ENCODE data around the gene TAF4.
"Not testable (repeated sequence)": the region's sequence is repeated elsewhere in the genome, so short reads cannot be mapped to it uniquely, and the experiment has no call there.

TAF4 gene

DNA sequence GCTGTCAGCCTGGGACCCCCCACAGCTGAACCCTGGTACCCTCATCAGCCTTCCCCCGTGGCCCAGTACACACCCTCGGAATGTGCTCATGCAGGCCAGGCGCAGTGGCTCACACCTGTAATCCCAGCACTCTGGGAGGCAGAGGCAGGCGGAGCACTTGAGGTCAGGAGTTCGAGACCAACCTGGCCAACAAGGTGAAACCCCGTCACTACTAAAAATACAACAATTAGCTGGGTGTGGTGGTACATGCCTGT is 9.9 kb downstream of the TAF4 start:
- DNase-seq (ENCODE audit: low spot score), result not testable (repeated sequence)

DNA sequence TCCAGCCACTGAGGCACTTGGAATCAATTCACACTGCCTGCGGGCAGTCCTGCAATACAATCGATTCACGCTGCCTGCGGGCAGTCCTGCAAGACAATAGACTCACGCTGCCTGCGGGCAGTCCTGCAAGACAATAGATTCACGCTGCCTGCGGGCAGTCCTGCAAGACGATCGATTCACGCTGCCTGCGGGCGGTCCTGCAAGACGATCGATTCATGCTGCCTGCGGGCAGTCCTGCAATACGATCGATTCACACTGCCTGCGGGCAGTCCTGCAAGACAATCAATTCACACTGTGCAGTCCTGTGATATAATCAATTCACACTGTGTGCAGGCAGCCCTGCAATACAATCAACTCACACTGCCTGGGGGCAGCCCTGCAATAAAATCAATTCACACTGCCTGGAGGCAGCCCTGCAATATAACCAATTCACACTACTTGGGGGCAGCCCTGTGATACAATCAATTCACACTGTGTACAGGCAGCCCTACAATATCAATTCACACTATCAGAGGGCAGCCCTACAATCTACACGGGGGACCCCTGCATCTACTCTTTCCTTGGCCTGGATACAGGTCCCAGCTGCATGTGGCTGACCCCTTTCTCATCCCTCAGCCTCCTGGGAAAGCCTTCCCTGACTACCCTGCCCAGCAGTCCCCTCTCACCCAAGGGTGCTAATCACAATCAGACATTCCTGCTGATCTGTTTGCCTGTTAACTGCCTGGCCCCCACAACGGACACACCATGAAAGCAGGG is 10.4 kb downstream of the TAF4 start:
- DNase-seq (ENCODE audit: low spot score), result no peak

DNA sequence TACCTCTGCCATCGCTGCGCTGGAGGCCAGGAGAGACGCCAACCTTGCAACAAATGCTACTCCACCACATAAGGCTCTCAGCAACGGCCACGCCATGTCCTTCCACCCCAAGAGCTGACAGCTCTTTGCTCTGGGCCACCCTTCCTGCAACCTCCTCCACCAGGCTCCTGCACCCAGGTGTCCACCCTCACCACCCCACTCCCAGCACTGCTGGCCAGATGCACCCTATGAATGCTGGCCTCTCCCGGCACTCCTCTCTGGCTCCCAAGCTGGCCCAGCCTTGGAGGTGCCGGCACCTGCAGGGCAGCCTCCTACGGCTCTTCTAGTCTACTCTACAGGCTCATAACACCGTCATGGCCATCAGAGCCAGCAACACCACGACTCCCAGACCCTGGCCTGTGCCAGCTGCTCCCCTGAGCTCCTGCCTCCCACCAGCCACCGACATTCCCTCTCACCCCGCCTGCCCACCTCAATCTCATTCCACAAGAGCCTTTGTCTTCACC is 11.2 kb downstream of the TAF4 start:
- no peak for DNase-seq (ENCODE audit: low spot score)

DNA sequence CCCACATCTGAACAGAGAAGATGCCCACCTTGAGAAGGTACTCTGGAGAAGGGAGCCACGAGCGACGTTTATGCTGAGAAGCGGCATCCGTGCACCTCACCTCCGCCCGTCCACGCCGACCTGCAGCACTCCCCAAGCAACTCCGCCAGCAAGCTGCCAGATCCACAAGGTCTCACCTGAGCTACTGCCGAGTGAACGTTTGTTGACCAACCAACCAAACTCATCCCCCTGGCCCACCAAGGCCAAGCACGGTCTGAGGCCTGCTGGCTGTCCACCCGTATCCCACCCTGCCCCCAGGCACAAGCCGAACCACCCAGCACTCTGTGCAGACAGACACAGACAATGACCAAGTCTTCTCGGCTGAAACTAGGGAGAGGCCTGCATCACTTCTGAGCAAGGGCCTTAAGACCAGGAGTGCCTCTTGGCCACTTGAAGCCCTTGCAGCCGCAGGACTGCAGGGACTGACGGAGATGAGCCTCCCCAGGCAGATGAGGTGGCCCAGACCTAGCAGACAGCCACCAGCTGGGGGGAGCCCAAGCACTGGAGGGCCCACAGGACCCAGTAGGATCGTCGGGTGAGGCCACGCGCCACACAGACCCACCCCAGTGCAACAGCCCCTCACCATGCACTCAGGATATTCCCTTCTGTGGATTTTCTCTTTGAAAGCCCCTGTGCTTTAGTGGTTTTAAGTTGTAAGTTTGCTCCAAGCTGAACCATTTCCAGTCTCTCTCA is 12.1 kb downstream of the TAF4 start:
- no peak for DNase-seq (ENCODE audit: low spot score)

DNA sequence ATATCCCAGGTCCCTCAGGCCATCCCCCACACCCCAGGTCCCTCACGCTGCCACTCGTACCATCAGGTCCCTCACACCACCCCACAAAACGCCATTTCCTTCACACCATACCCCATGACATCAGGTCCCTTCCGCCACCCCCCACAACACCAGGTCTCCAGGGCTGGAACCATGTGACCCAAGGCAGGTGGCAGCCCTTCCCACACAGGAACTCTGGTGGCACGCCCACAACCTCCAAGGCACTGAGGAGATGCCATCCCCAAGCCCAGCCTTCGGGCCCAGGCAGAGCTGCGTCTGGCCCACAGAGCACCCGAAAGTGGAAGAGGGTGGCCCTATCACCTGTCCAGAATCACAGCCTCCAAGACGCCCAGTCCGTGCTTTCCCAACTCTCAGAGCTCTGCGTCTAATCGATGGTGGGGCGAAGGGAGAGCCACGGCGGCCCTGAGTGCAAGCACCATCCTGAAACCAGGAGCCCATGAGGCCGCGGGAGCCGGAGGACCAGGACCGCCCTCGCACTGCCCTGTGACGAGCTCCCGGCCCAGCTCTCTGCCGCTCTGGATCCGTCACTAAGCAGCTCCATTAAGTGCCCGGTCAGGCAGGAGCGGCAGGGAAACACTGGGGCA is 12.7 kb downstream of the TAF4 start:
- no peak for DNase-seq (ENCODE audit: low spot score)

DNA sequence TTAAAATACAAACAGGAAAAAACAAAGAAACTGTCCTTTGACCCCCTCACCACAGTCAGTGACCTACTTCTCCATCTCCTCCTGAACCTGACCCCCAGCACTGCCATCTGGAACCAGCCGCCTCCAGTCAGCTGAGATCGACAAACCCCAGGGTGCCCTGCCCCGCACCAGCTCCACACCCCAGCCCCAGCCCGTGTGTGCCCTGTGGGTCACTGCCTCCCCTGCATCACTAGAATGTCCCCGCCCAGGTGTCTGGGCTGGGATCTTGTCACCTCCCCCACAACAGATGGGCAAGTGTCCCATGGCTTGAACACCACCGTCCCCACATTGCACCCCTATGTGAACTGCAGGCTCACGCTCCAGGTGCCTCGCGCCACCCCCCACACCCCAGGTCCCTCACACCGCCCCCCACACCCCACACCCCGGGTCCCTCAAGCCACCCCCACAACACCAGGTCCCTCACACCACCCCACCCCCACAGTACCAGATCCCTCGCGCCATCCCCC is 13.3 kb downstream of the TAF4 start:
- no peak for DNase-seq (ENCODE audit: low spot score)

DNA sequence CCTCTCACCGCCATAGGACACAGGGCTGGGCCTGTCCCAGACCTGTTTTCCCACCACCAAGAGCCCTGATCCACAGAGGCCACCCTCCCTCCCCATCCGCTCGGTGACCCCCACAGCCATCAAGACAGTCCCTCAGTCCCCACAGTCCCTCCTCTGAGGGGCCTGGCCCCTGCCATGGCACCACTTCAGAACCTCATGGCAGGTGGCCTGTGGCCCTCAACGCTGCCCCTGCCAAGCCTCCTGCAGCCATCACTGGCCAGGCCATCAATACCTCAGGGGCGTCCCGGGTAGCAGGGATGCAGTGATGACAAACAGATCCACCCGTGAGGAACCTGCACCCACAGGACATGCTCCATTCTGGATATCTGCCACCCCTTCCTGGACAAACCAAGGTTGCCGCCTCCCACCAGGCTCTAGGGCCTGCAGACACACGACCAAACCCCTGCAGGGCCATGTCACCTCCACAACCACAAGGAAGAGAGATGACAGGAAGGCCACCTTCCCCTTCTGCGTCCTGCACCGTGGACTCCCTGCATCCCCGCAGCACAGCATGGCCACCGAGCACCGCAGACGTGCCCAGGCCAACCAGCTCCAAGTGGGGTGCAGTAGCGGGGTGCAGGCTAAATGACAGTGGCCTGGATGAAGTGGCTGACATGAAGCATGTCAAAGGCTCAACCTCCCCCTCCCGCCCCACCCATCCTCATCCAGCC is 14.0 kb downstream of the TAF4 start:
- DNase-seq (ENCODE audit: low spot score), result no peak

DNA sequence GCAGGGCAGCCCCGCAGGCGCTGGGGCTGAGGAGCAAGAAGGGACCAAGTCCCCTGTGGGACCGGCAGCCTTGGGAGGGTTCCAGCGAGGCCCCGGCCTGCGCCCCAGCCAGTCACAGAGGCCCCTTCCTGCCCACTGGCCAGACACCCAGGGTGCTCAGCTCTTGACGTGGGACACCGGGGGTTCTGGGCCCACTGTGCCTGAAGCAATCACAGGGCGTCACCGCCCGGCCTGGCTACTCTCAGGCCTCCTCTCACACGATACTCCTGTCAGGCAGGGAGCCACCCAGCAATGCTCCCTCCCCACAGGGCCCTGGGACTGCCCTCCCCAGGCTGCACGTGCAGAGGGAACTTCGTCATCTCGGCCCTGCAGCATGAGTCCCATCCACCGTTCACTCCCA is 14.5 kb downstream of the TAF4 start:
- no peak for DNase-seq (ENCODE audit: low spot score)

DNA sequence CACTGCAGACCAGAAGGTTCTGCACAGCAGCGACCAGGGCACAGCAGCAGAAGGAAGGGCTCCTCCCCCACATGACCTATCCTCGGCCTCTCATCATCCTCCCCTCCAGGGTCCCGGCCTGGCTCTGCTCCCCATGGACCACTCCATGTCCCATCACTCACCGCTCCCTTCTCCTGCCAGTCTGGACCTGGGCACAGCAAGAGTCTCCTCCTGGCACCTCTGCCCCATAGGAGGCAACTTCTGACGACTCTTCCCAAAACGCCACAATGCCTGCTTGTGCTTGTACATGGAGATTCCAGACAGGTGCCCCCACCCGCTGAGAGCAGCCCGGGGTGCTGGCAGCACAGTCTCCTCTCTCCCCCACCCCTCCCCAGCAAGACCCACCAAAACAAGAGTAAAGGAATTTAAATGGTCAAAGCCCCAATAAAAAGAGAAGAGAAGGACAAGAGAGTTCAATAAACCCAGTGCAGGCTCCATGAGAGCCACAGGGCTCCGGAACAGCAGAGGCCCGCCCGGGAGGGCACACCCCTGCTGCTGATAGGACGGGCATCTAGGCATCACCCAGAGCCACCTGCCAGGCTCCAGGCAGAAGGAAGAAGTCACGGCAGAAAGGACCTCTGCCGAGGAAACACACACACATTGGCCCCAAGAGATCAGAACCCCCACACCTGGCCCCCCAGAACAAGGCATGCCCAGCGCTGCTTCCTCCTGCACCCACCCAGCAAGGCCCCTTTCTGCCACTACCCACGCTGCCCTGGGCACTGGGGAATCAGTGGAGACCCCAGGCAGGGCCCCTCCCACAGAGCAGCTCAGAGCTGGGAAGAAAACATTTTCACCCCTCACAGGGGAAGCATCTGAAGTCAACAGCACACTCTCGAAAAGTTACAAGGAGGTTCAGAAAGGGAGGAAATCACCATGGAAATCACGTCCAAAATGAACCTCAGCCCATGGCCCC is 15.2 kb downstream of the TAF4 start:
- DNase-seq (ENCODE audit: low spot score), result no peak

DNA sequence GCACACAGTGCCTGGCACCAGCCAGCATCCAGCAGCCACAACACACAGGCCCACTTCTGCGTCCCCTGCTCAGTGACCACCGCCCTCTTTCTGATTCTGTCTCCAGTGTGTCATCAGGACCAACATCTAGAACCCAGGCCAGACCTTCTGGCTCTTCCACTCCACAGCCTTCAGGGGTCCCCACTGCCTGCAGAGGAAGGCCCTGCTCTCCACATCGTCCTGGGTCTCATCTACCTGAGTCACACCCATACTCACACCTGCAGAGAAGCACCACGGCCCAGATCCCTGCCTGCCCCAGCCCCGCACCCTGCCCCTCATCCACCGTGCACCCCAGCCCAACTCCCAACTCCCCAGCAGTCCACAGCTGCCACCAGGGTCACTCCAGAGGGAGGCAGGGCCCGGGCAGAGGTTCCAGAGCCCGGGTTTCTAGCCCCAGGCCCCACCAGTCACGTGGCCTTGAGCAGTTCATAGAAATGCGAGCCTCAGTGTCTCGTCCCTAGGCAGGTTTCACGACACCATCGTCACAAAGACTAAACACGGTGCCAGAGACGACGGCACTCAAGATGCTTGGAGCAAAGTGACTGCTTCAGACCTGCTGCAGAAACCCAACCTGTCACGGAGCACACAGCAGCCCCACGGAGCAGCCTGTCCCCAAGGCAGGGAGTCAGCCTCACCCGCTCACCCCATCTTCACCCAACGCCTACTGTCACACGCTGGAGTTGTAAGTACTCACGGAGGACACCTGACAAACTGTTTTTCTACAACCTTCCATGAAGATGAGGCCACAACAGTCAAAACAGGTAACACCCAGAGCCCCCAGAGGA is 16.1 kb downstream of the TAF4 start:
- DNase-seq (ENCODE audit: low spot score), result no peak

DNA sequence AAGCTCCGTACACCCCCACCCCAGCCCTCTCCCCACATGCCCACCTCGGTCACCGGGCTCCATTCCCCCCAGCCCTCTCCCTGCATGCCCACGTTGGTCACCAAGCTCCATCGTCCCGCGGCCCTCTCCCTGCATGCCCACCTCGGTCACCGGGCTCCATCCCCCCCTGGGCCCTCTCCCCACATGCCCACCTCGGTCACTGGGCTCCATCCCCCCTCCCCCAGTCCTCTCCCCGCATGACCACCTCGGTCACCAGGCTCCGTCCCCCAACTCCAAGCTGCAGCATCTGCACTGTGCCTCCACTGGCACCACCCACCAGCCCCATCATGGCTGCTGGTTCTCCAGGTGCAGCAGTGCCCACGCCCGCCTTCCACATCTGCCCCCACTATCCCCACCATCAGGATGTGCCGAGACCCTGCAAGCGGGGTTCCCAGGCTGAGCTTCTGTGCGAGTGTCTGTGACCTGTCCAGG is 16.8 kb downstream of the TAF4 start:
- no peak for DNase-seq (ENCODE audit: low spot score)

DNA sequence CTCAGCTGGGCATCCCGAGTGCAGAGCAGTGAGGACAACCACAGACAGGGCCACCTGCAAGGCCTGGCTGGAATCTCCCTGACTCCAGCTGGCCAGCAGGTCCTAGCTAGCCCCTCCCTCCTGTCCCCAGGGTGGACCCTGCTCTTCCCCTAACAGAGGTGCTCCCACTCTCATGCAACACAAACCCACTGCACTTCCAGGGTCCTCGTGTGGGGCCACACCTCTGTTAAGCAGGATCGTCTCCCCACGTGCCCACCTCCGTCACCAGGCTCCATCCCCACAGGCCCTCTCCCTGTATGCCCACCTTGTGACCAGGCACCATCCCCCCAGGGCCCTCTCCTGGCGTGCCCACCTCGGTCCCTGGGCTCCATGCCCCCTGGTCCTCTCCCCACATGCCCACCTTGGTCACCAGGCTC is 17.3 kb downstream of the TAF4 start:
- DNase-seq (ENCODE audit: low spot score), result no peak

DNA sequence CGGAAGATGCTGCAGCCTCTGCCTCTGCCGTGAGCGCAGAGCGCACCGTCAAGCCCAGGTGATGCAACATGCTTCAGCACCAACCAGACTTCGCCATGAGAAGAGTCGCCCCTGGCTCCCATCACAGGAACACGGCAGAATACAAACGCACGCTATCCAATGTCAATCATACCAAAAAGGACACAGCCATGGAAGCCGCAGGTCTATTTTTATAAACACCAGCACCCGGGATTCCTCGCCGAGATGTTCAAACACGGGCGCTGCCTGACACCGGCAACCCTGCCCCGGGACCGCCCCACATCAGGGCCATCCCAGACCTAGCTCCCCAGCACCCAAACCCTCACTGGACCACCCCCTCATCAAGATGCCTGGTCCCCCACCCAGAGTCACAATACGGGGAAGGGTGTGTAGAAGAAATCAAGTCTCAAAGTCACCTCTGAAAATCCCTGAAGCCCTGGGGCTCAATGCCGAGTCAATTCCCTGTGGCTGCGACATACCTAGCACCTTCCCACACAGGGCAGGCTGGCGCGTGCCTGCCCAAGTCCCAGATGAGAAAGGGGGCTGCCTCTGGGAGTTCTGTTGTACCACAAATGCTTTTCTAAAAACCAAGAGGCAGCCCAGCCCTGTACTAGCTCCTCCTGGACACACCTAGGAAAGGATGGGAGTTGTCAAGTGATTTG is 17.9 kb downstream of the TAF4 start:
- DNase-seq (ENCODE audit: low spot score), result no peak

DNA sequence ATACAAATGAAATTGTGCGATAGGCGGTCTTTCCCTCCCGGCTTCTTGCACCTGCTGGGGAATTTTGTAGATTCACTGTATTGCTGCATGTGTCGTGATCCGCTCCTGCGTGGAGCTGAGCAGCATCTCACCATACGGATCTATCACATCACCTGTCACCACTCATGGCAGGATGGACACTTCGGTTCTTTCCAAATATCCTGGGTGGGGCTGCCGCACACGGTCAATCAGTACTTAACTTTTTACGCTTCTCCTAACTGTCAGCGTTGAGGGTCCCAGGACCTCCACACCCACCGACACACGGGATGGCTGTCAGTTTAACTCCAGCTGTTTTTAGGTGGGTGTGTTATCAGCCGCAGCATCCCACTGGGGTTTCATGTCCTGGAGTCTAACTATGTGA is 19.2 kb downstream of the TAF4 start:
- no peak for DNase-seq (ENCODE audit: low spot score)

DNA sequence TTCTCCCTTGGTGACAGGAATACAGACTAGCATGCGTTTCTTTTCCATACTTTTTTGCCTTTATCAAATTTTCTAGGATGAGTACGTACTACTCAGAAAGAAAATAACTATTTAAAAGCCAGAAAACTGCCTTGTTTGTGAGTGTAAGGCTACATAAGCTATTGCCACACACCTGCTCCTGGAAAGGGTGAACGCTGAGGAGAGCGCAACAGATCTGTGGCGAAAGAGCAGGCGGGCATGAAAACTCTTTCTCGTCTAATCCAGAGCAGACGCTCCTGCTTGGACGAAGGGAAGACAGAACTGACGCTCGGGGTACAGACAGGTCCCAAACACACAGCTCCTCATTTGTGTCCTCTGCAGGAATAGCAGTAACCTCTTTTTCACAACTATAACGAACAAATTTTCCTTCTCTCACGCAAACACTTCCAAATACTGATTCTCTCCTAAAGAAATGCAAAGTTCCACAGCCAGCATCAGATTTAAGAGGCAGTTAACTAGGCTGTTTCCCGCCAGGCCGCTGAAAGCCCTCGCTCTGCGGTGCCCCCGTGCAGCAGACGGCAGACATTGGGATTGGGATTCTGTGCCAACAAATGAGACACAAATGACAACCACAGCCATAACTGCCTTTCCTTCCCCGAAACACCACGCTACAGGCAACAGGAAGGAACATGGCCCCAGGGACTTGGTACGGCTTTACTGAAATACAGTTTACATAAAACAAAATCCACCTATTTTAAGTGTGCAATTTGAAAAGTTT is 20.0 kb downstream of the TAF4 start:
- no peak for DNase-seq (ENCODE audit: low spot score)

DNA sequence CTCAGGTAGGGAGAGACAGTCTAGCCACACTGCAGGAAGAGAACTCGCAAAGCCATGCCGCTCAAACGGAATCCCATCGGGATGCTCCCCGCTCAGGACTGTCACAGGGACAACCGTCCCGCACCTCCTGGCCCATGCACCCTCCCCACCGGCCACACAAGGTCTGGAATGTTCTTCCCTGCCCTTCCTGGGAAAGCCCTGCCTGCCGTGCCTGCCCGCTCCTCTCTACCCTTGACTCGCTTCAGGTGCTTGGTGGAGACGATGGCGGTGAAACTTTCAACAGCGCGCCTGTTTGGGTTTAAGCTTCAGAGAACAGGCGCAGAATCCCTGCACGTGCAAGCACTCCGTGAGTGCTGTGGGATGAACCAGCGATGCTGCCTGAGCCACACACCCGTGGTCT is 20.6 kb downstream of the TAF4 start:
- no peak for DNase-seq (ENCODE audit: low spot score)

DNA sequence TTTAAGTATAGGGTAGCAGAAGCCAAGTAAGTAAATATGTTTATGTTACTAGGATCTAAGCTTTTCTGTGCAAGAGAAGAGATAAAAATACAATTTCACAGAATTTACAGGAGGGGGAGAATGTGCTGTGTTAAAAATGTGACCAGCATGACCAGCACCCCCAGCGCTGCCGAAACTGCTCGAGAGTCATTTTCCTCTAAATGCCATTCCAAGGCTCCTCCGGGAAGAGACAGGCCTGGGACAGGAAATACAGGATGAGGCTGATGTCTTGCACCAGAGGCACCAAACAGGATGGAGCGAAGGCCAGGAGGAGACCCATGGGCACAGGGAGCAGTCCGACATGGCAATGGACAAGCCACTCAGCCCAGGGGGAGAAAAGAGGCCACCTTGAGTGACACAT is 21.1 kb downstream of the TAF4 start:
- DNase-seq (ENCODE audit: low spot score), result no peak

DNA sequence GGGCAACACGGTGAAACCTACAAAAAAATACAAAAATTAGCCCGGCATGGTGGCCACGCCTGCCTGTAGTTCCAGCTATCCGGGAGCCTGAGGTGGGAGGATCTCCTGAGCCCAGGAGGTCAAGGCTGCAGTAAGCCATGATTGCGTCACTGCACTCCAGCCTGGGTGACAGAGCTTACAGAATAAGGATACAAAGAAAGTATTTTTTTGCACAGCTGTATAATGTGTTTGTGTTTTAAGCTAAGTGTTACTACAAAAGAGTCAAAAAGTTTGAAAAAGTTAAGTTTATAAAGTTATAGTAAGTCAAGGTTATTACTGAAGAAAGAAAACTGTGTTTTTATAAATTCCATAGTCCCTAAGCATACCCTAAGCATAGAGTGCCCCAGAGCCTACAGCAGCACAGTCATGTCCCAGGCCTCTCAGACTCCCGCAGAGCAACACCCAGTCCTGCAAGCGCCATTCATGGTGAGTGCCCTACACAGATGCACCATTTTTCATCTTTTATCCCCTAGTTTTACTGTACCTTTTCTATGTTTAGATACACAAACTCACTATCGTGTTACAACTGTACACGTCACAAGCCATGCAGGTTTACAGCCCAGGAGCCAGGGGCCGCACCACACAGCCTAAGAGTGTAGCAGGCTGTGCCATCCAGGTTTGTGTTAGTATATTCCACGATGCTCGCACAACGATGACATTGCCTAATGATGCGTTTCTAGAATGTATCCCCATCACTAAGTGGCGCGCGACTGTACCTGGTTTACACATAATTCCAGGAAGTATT is 22.4 kb downstream of the TAF4 start:
- no peak for DNase-seq (ENCODE audit: low spot score)
